ENCODE results near the gene CNBP.
A peak's percentile ranks its signal among the peaks of the same experiment; 100 is the strongest.
"Not testable (repeated sequence)": the region's sequence is repeated elsewhere in the genome, so short reads cannot be mapped to it uniquely, and the experiment has no call there.

CNBP gene
- 239 to 383 (median 247) reads per million in 3 donors for total RNA-seq

DNA sequence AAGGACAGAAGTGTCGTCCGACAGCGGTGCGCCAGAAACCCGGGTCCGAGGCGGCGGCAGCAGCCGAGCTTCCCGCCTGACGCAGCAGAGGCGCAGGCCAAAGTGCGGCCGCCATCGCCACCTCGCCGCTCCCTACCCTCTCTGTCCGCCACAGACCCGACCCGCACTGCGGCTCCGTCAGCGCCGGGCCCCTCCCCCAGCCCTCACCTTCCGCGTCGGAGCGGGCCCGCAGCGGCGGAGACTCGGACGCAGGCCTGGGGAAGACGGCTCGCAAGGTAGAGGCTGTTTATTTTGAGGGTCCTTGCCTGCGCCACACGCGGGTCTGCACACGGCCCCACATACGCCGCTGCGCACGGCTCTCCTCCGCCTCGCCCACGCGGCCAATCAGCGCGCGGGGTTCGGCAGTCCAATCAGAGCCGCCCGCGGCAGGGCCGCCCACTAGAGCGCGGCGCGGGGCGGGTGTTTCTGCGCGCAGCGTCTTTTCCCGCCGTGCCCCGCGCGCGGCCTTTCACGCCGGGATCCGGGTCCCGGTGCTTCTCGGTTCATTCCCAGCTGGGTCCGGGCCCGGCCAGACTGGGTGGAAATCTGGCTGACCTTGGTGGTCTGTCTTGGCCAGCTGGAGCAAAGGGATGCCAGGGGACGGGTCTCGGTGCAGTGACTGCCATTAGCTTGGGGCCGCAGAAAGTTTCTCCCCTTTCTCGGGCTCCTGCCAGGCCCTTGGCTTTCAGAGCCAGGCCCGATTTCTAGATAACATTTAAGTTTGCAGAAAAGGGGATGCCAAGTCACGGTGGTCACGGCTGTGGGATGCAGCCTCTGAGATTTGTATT, at the start of gene CNBP:
CNBP (minus strand) TSS at position 328 of the 827 bp plus-strand sequence. CDS start 12,139 bp downstream, outside the sequence.
- Histone ChIP-seq H3K36me3 (ENCODE audit: control insufficient read depth, insufficient read depth, low read length) (peaks cover 4% of the 10 kb centered on the region), H3K27me3 (replicated peaks; ENCODE audit: control insufficient read depth, insufficient read depth, low read length, poor library complexity, severe bottlenecking) (no peaks in the 10 kb centered on the region), H3K4me1 (ENCODE audit: control insufficient read depth, insufficient read depth, low read length, poor library complexity, severe bottlenecking) (peaks cover 29% of the 10 kb centered on the region), H3K4me3 (ENCODE audit: insufficient read depth, low read depth, low read length, poor library complexity, severe bottlenecking) (peak within 1 kb of the TSS; percentile 98), H3K9me3 (ENCODE audit: control insufficient read depth, low read length) (no peaks in the 10 kb centered on the region), H3K27ac (ENCODE audit: insufficient read depth, low read length, poor library complexity, severe bottlenecking) (peak within 1 kb of the TSS; percentile 99)
- DNase-seq, result peak; percentile 81 to 85 (median 83)

DNA sequence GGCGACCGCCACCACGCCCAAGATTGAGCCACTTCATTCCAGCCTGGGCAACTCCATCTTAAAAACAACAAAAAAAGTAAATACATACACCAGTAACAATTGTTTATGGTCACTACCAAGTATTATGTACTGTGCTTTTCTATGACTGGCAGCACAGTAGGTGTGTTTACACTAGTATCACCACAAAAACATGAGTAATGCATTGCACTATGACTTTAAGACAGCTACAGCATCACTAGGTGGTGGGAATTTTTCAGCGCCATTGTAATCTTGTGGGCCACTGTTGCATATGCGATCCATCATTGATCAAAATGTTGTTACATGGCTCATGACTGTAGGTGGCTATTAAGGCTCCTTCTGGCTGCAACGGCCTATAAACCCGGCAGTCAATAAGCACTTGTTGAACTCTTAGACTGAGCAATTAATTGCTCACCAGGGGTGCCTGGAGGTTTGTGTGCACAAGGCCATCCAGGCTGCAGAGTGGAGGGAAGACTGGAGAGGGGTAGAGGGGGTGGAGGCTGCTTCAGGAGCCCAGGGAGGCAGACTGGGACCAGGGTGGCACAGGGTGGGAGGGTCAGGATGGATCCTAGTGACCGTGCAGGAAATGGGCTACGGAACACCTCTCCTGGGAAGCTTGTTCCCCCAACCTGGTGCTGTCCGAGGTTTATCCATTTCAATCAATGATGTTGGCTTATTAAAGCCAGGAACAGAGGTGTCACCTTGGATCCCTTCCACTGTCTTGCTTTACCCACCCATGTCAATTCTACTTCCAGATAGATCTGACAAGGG, 47.8 kb upstream of the CNBP start:
- no peak overlapping the region for H3K27ac ChIP-seq (ENCODE audit: insufficient read depth, low read length, poor library complexity, severe bottlenecking)
- no peaks in the 10 kb centered on the region for H3K4me1 ChIP-seq (ENCODE audit: control insufficient read depth, insufficient read depth, low read length, poor library complexity, severe bottlenecking)
- DNase-seq, result no peak
- H3K4me3 ChIP-seq (ENCODE audit: insufficient read depth, low read depth, low read length, poor library complexity, severe bottlenecking), result no peak overlapping the region
- no peaks in the 10 kb centered on the region for H3K9me3 ChIP-seq (ENCODE audit: control insufficient read depth, low read length)
- H3K36me3 ChIP-seq (ENCODE audit: control insufficient read depth, insufficient read depth, low read length), result no peaks in the 10 kb centered on the region
- no peaks in the 10 kb centered on the region for H3K27me3 ChIP-seq (replicated peaks; ENCODE audit: control insufficient read depth, insufficient read depth, low read length, poor library complexity, severe bottlenecking)

DNA sequence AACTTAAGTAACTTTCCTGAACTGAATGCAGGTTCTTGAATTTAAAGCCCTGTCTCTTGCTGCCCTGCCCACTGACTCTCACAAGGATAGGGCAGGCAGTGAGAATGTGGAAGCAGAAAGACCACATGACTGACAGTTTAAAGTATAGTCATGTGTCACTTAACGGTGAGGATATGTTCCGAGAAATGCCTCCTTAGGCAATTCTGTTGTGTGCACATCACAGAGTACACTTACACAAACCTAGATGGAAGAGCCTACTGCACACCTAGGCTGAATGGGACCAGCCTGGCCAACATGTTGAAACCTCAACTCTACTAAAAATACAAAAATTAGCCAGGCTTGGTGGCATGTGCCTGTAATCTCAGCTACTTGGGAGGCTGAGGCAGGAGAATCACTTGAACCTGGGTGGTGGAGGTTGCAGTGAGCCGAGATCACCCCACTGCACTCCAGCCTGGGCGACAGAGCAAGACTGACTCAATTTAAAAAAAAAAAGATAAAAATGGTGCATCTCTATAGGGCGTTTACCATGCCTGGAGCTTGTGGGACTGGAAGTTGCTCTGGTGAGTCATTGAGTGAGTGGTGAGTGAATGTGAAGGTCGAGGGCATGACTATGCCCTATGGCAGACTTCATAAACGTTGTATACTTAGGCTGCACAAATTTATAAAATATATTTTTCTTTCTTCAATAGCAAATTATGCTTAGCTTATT, 46.8 kb upstream of the CNBP start:
- Histone ChIP-seq H3K4me3 (ENCODE audit: insufficient read depth, low read depth, low read length, poor library complexity, severe bottlenecking) (no peak overlapping the region), H3K36me3 (ENCODE audit: control insufficient read depth, insufficient read depth, low read length) (no peaks in the 10 kb centered on the region), H3K4me1 (ENCODE audit: control insufficient read depth, insufficient read depth, low read length, poor library complexity, severe bottlenecking) (peaks cover 3% of the 10 kb centered on the region), H3K27ac (ENCODE audit: insufficient read depth, low read length, poor library complexity, severe bottlenecking) (no peak overlapping the region), H3K9me3 (ENCODE audit: control insufficient read depth, low read length) (no peaks in the 10 kb centered on the region), H3K27me3 (replicated peaks; ENCODE audit: control insufficient read depth, insufficient read depth, low read length, poor library complexity, severe bottlenecking) (no peaks in the 10 kb centered on the region)
- DNase-seq, result no peak

DNA sequence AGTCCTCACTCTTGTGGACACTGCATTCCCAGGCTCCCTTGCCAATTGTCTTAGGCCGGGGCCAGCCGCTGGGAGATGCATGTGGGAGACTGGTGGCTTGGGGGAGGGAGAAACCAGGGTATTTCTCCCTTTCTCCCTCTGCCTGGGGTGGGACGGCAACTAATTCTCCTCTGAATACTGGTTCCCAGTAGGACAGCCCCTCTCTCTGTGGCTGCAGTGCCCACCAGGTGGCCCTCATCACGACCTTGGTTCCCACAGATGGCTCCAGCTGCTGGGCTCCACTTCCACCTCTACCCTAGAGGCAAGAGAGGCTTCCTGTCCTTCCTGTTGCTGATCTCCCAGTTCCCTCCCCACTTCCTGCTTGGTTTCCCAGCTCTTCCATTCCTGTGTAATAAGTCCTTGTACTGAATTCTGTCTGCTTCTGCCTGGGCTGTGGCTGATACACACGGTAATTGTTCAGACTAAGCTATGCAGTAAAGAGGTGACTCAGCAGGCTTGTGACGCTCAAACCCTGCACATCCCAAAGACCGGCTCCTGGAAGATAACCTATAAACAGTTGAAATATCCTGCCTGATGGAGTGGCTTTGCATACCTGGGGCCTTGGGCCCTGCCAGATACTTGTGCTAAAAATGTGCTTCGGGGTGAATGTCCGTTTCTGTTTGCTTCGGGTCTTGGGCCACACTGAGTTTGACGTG, 45.3 kb upstream of the CNBP start:
- Histone ChIP-seq H3K9me3 (ENCODE audit: control insufficient read depth, low read length) (no peaks in the 10 kb centered on the region), H3K4me3 (ENCODE audit: insufficient read depth, low read depth, low read length, poor library complexity, severe bottlenecking) (no peak overlapping the region), H3K4me1 (ENCODE audit: control insufficient read depth, insufficient read depth, low read length, poor library complexity, severe bottlenecking) (peaks cover 8% of the 10 kb centered on the region), H3K36me3 (ENCODE audit: control insufficient read depth, insufficient read depth, low read length) (no peaks in the 10 kb centered on the region), H3K27me3 (replicated peaks; ENCODE audit: control insufficient read depth, insufficient read depth, low read length, poor library complexity, severe bottlenecking) (no peaks in the 10 kb centered on the region), H3K27ac (ENCODE audit: insufficient read depth, low read length, poor library complexity, severe bottlenecking) (no peak overlapping the region)
- no peak for DNase-seq

- Histone ChIP-seq H3K4me1 (ENCODE audit: control insufficient read depth, insufficient read depth, low read length, poor library complexity, severe bottlenecking) (peaks cover 8% of the 10 kb centered on the region), H3K27me3 (replicated peaks; ENCODE audit: control insufficient read depth, insufficient read depth, low read length, poor library complexity, severe bottlenecking) (no peaks in the 10 kb centered on the region), H3K36me3 (ENCODE audit: control insufficient read depth, insufficient read depth, low read length) (no peaks in the 10 kb centered on the region), H3K9me3 (ENCODE audit: control insufficient read depth, low read length) (no peaks in the 10 kb centered on the region), H3K4me3 (ENCODE audit: insufficient read depth, low read depth, low read length, poor library complexity, severe bottlenecking) (no peak overlapping the region), H3K27ac (ENCODE audit: insufficient read depth, low read length, poor library complexity, severe bottlenecking) (no peak overlapping the region)
- DNase-seq, result no peak
These were observed 42.7 kb upstream of the CNBP start for GRCh38 chr3:129226374-129226773.

GRCh38 chr3:129224984-129225393, 41.3 kb upstream of the CNBP start:
- Histone ChIP-seq H3K4me3 (ENCODE audit: insufficient read depth, low read depth, low read length, poor library complexity, severe bottlenecking) (no peak overlapping the region), H3K9me3 (ENCODE audit: control insufficient read depth, low read length) (no peaks in the 10 kb centered on the region), H3K36me3 (ENCODE audit: control insufficient read depth, insufficient read depth, low read length) (no peaks in the 10 kb centered on the region), H3K27ac (ENCODE audit: insufficient read depth, low read length, poor library complexity, severe bottlenecking) (no peak overlapping the region), H3K4me1 (ENCODE audit: control insufficient read depth, insufficient read depth, low read length, poor library complexity, severe bottlenecking) (peaks cover 8% of the 10 kb centered on the region), H3K27me3 (replicated peaks; ENCODE audit: control insufficient read depth, insufficient read depth, low read length, poor library complexity, severe bottlenecking) (no peaks in the 10 kb centered on the region)
- no peak for DNase-seq

GRCh38 chr3:129224387-129224786, 40.7 kb upstream of the CNBP start:
- H3K36me3 ChIP-seq (ENCODE audit: control insufficient read depth, insufficient read depth, low read length); H3K9me3 ChIP-seq (ENCODE audit: control insufficient read depth, low read length); H3K4me1 ChIP-seq (ENCODE audit: control insufficient read depth, insufficient read depth, low read length, poor library complexity, severe bottlenecking); DNase-seq; H3K4me3 ChIP-seq (ENCODE audit: insufficient read depth, low read depth, low read length, poor library complexity, severe bottlenecking); H3K27ac ChIP-seq (ENCODE audit: insufficient read depth, low read length, poor library complexity, severe bottlenecking); H3K27me3 ChIP-seq (replicated peaks; ENCODE audit: control insufficient read depth, insufficient read depth, low read length, poor library complexity, severe bottlenecking): not testable (repeated sequence)

GRCh38 chr3:129218742-129219141, 35.0 kb upstream of the CNBP start:
- Histone ChIP-seq H3K27ac (ENCODE audit: insufficient read depth, low read length, poor library complexity, severe bottlenecking) (no peak overlapping the region), H3K9me3 (ENCODE audit: control insufficient read depth, low read length) (no peaks in the 10 kb centered on the region)
- DNase-seq, result no peak

DNA sequence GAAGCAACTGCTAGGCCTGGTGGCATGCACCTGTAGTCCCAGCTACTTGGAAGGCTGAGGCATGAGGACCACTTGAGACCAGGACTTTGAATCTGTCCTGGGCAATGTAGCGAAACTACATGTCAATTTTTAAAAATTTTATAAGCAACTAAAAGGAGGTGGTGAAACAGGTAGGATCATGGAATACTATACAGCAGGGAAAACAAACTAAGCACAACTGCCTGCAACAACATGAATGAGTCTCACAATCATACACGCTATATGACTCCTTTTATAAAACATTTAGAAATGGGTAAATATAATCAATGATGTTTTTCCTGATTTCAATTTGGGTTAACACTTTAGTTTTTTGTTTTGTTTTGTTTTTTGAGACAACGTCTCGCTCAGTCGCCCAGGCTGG, 29.5 kb upstream of the CNBP start:
- Histone ChIP-seq H3K36me3 (ENCODE audit: control insufficient read depth, insufficient read depth, low read length) (no peaks in the 10 kb centered on the region), H3K9me3 (ENCODE audit: control insufficient read depth, low read length) (no peaks in the 10 kb centered on the region), H3K27ac (ENCODE audit: insufficient read depth, low read length, poor library complexity, severe bottlenecking) (no peak overlapping the region), H3K4me3 (ENCODE audit: insufficient read depth, low read depth, low read length, poor library complexity, severe bottlenecking) (no peak overlapping the region), H3K27me3 (replicated peaks; ENCODE audit: control insufficient read depth, insufficient read depth, low read length, poor library complexity, severe bottlenecking) (no peaks in the 10 kb centered on the region), H3K4me1 (ENCODE audit: control insufficient read depth, insufficient read depth, low read length, poor library complexity, severe bottlenecking) (no peaks in the 10 kb centered on the region)
- DNase-seq, result no peak

More at GRCh38 chr3:129218742-129219141, 35.0 kb upstream of the CNBP start:
- Histone ChIP-seq H3K4me3 (ENCODE audit: insufficient read depth, low read depth, low read length, poor library complexity, severe bottlenecking) (no peak overlapping the region), H3K36me3 (ENCODE audit: control insufficient read depth, insufficient read depth, low read length) (no peaks in the 10 kb centered on the region), H3K27me3 (replicated peaks; ENCODE audit: control insufficient read depth, insufficient read depth, low read length, poor library complexity, severe bottlenecking) (no peaks in the 10 kb centered on the region), H3K4me1 (ENCODE audit: control insufficient read depth, insufficient read depth, low read length, poor library complexity, severe bottlenecking) (no peaks in the 10 kb centered on the region)

All from effector memory CD4-positive, alpha-beta T cell (primary cell).